Muscle layer of colon (tissue), 2 donors: Measurements from ENCODE around the gene BRD3OS.

ENCODE experiments used
- H3K27ac ChIP-seq: one replicate; pipeline ENCODE4 v1.7.0; 2013; ENCODE audit warnings: low read depth, mild to moderate bottlenecking, low read length, moderate library complexity
- H3K27me3 ChIP-seq, 2 donors: one replicate each; pipeline ENCODE4 v1.7.0; 2013; ENCODE audit warnings: low read length in 2 of 2, mild to moderate bottlenecking in 2 of 2; ENCODE audit not compliant: insufficient read depth in 2 of 2, control insufficient read depth in 1 of 2
- H3K36me3 ChIP-seq: one replicate; pipeline ENCODE4 v1.7.0; 2013; ENCODE audit warnings: mild to moderate bottlenecking, low read length; ENCODE audit not compliant: insufficient read depth
- H3K4me1 ChIP-seq: one replicate; pipeline ENCODE4 v1.7.0; 2013; ENCODE audit warnings: mild to moderate bottlenecking, low read length; ENCODE audit not compliant: insufficient read depth
- H3K4me3 ChIP-seq, 2 donors: one replicate each; pipeline ENCODE4 v1.7.0; 2013; ENCODE audit warnings: low read length in 2 of 2, low read depth in 1 of 2, mild to moderate bottlenecking in 1 of 2, moderate library complexity in 1 of 2
- H3K9ac ChIP-seq: one replicate; pipeline ENCODE4 v1.7.0; 2013; ENCODE audit warnings: low read length
- H3K9me3 ChIP-seq: one replicate; pipeline ENCODE4 v1.7.0; 2013; ENCODE audit warnings: mild to moderate bottlenecking, low read length
- donor health status: abdominal sarcoma.
- donor health status: Adenocarcinoma of cecum.

BRD3OS gene

GRCh38 chr9:133990366-133991213 is 34.7 kb upstream of the BRD3OS start:
- H3K4me1 ChIP-seq = peaks cover 24% of the 10 kb centered on the region
- peak overlapping the region; percentile 31 to 52 for H3K4me3 ChIP-seq
- no peaks in the 10 kb centered on the region for H3K36me3 ChIP-seq
- no peaks in the 10 kb centered on the region for H3K27me3 ChIP-seq
- H3K9ac ChIP-seq = no peak overlapping the region
- peak overlapping the region; percentile 72 for H3K27ac ChIP-seq
- no peaks in the 10 kb centered on the region for H3K9me3 ChIP-seq

DNA sequence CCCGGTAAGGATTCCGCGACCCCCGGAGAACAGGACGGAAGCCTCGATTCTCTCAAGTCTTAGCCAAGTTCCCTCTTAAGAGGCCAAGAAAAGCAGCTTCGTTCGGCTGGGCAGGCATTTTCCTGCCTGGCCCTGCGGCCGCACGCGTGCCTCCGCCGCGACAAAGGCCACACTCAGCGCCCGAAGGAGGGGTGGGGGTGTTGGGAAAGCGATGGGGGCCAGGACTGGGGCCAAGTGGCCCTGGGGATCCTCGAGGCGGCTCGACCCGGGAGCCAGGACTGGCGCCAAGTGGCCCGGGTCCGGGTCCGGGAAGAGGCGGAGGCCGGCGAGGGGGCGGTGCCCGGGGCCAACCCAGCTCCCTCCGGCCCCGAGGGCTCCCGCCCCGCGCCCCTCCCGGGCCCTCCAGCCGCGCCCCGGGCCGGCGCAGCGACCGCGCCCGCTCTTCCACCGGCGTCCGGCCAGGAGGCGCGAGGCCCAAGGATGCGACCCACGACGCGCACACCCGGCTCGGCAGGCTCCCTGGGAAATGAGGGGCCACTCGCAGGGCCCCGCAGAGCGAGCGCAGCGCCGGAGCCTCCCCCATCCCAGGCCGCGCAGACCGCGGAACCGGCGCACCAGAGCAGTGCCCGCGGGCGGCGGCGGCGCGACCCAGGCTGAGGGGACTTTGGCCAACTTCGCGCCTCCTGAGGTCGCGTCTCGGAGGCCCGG is 33.9 kb upstream of the BRD3OS start:
- no peak overlapping the region for H3K9ac ChIP-seq
- H3K27ac ChIP-seq = peak overlapping the region; percentile 72
- peaks cover 24% of the 10 kb centered on the region for H3K4me1 ChIP-seq
- H3K36me3 ChIP-seq = no peaks in the 10 kb centered on the region
- H3K9me3 ChIP-seq = no peaks in the 10 kb centered on the region
- H3K4me3 ChIP-seq = peak overlapping the region; percentile 45 to 52
- no peaks in the 10 kb centered on the region for H3K27me3 ChIP-seq

DNA sequence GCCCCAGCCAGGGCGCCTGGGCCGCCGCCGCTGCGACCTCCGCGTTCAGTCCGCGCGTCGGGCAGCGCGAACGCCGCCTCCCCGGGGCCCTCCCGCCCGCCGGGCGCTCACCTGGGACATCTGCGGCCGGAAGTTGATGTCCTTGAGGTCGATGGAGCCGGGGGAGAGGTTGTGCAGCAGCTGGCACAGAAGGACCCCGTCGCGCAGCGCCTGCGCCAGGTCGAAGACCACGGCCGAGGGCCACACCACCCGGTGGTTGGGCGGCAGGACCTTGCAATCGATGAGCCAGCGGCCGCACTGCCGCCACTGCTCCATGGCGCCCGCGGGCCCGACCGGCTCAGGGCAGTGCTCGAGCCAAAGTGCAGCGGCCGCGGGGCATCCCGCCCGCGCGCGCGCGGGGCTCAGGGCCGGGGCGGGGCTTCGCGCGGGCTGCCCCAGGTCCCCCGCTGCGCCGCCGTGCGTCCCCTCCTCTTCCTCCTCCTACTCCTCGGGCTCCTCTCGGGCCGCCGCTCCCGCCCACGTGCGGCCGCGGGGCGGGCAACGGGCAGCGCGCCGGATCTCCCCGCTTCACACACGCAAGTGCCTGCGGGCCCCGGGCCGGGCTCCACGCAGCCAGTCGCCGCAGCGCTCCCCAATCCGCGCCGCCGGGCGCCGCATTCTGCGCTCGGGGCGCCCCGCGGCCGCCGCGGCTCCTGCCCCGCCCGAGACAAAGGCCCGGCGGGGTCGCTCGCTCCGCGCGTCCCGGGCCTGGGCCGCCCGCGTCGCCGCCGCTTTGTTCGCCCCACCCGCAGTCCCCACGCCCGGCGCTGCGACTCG is 33.1 kb upstream of the BRD3OS start, which contains the start of gene VAV2:
Gene VAV2, minus strand, starts transcription at position 361 of the 816 bp plus-strand sequence. Its CDS starts 46 bp downstream, at position 315.
- H3K36me3 ChIP-seq = no peaks in the 10 kb centered on the region
- peak within 1 kb of the TSS; percentile 83 to 95 for H3K4me3 ChIP-seq
- H3K9ac ChIP-seq = peak within 1 kb of the TSS; percentile 86
- H3K4me1 ChIP-seq = peaks cover 24% of the 10 kb centered on the region
- peak within 1 kb of the TSS; percentile 97 for H3K27ac ChIP-seq
- H3K9me3 ChIP-seq = no peaks in the 10 kb centered on the region
- no peaks in the 10 kb centered on the region for H3K27me3 ChIP-seq

- peak overlapping the region; percentile 97 for H3K27ac ChIP-seq
- H3K4me1 ChIP-seq = peaks cover 24% of the 10 kb centered on the region
- no peaks in the 10 kb centered on the region for H3K27me3 ChIP-seq
- H3K9me3 ChIP-seq = no peaks in the 10 kb centered on the region
- no peaks in the 10 kb centered on the region for H3K36me3 ChIP-seq
- peak overlapping the region; percentile 83 to 95 for H3K4me3 ChIP-seq
- peak overlapping the region; percentile 86 for H3K9ac ChIP-seq
Observed at GRCh38 chr9:133992780-133993634, 32.3 kb upstream of the BRD3OS start.

- H3K4me3 ChIP-seq = peak overlapping the region; percentile 83 to 95
- H3K9ac ChIP-seq = no peak overlapping the region
- H3K36me3 ChIP-seq = no peaks in the 10 kb centered on the region
- H3K4me1 ChIP-seq = peaks cover 24% of the 10 kb centered on the region
- peak overlapping the region; percentile 97 for H3K27ac ChIP-seq
- no peaks in the 10 kb centered on the region for H3K27me3 ChIP-seq
- H3K9me3 ChIP-seq = no peaks in the 10 kb centered on the region
Observed at GRCh38 chr9:133993635-133994253, 31.5 kb upstream of the BRD3OS start.

GRCh38 chr9:133994353-133995011 is 30.8 kb upstream of the BRD3OS start:
- Histone ChIP-seq H3K4me3 (no peak overlapping the region), H3K36me3 (no peaks in the 10 kb centered on the region), H3K27me3 (no peaks in the 10 kb centered on the region), H3K4me1 (peaks cover 24% of the 10 kb centered on the region), H3K9ac (no peak overlapping the region), H3K9me3 (no peaks in the 10 kb centered on the region), H3K27ac (no peak overlapping the region)

DNA sequence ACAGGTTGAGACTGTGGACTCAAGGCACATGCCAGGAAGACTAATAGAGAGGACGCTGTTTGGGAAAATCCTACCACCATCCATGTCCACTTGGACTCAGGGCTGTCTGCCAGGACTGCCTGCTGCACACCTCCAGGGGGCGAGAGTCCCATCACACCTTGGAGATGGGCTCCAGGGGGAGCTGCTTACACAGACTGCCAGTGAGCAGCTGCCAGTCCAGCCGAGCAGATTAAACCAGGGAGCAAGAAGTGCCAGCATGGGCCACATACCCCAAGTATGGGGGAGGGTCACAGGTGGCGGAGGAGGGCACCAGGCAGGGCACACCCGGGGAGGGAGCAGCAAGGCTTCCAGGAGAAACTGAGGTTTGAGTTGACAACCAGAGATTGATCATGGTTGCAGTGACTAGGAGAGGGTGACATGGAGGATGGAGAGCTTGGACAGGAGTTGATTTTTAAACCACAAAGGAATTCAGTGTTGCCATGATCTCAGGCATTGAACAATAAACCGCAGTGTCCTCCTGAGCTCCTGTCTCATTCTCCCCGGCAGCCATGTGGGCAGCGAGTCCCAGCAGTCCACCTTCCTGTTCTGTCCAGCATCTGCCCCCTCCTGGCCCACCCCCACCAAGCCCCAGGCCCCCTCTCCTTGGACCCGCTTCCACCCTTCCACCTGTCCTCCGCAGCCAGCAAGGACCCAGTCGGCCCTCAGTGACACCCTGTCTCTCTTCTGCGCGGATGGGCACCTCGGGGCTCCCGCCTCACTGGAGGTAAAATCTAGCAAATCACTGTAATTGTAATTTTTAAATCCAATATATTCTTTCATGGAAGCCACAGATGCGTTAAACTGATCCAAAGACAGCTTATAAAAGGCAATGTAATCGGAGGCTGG is 30.0 kb upstream of the BRD3OS start:
- H3K27ac ChIP-seq = no peak overlapping the region

GRCh38 chr9:133996531-133997520 is 28.5 kb upstream of the BRD3OS start:
- Histone ChIP-seq H3K27ac (no peak overlapping the region), H3K36me3 (no peaks in the 10 kb centered on the region), H3K27me3 (no peaks in the 10 kb centered on the region), H3K4me1 (peaks cover 14% of the 10 kb centered on the region), H3K4me3 (no peak overlapping the region), H3K9me3 (no peaks in the 10 kb centered on the region), H3K9ac (no peak overlapping the region)

More for the DNA sequence above, 30.0 kb upstream of the BRD3OS start:
- no peaks in the 10 kb centered on the region for H3K36me3 ChIP-seq
- H3K9me3 ChIP-seq = no peaks in the 10 kb centered on the region
- no peak overlapping the region for H3K4me3 ChIP-seq
- no peaks in the 10 kb centered on the region for H3K27me3 ChIP-seq
- no peak overlapping the region for H3K9ac ChIP-seq
- peaks cover 24% of the 10 kb centered on the region for H3K4me1 ChIP-seq
